ENCODE data around the gene SPOP.

Gene SPOP

GRCh38 chr17:49637050-49637449, 40.8 kb downstream of the SPOP start:
- Histone ChIP-seq H3K9me3 (ENCODE audit: control insufficient read depth, insufficient read depth, low read depth, low read length) (no peaks in the 10 kb centered on the region), H3K4me3 (ENCODE audit: low read depth, low read length) (no peak overlapping the region), H3K4me1 (ENCODE audit: control insufficient read depth, insufficient read depth, low read length) (peaks cover 14% of the 10 kb centered on the region; the same call in 1 of the 2 replicates), H3K36me3 (ENCODE audit: control insufficient read depth in 2 of 2, insufficient read depth in 1 of 2, low read length in 2 of 2) (peaks cover 0 to 3% of the 10 kb centered on the region in 2 experiments; a peak in 2 of 3 replicates), H3K27ac (ENCODE audit: extremely low read depth, low read depth, low read length) (no peak overlapping the region)
- CTCF ChIA-PET: interaction anchor here (1.6 kb wide), 1 partner anchor 81 kb away, joined by 3 read pairs; no protein-coding TSS in a partner anchor
- TF ChIP-seq ZSCAN23 (tag by site-specific recombination; IDR thresholded peaks at IDR 0.05): no peak
- TF ChIP-seq BCL11A (tag by site-specific recombination; IDR thresholded peaks at IDR 0.05; ENCODE audit: low read depth): no peak
- TF ChIP-seq ZNF510 (tag by site-specific recombination; IDR thresholded peaks at IDR 0.05; ENCODE audit: insufficient replicate concordance): no peak
- no peak for TF ChIP-seq ZNF138 (tag by site-specific recombination; IDR thresholded peaks at IDR 0.05; ENCODE audit: borderline replicate concordance)
- peak; percentile 50; the same call in 1 of the 2 replicates for TF ChIP-seq ZNF362 (tag by site-specific recombination; IDR thresholded peaks at IDR 0.05)
- POLR2A ChIA-PET: no interaction called here

GRCh38 chr17:49635121-49635520, 42.8 kb downstream of the SPOP start:
- TF ChIP-seq REPIN1 (tag by site-specific recombination; IDR thresholded peaks at IDR 0.05; ENCODE audit: low read depth) (no peak), ATF2 (tag by site-specific recombination; IDR thresholded peaks at IDR 0.05; ENCODE audit: low read depth) (no peak), ZNF600 (tag by site-specific recombination; IDR thresholded peaks at IDR 0.05) (no peak), ZNF658 (tag by site-specific recombination; IDR thresholded peaks at IDR 0.05) (no peak), ZNF18 (tag by site-specific recombination; IDR thresholded peaks at IDR 0.05) (no peak), ZNF146 (tag by site-specific recombination; IDR thresholded peaks at IDR 0.05) (no peak), ZNF394 (tag by site-specific recombination; IDR thresholded peaks at IDR 0.05; ENCODE audit: borderline replicate concordance) (no peak), ZNF239 (tag by site-specific recombination; IDR thresholded peaks at IDR 0.05) (no peak), FEZF1 (tag by site-specific recombination; IDR thresholded peaks at IDR 0.05) (no peak), ZNF843 (tag by site-specific recombination; IDR thresholded peaks at IDR 0.05) (no peak), ZNF362 (tag by site-specific recombination; IDR thresholded peaks at IDR 0.05) (no peak), ZNF791 (tag by site-specific recombination; IDR thresholded peaks at IDR 0.05) (no peak), WT1 (tag by site-specific recombination; IDR thresholded peaks at IDR 0.05) (no peak), ZNF768 (tag by site-specific recombination; IDR thresholded peaks at IDR 0.05) (no peak), ZNF292 (tag by site-specific recombination; IDR thresholded peaks at IDR 0.05; ENCODE audit: borderline replicate concordance, low read depth) (no peak), ZNF280C (tag by site-specific recombination; IDR thresholded peaks at IDR 0.05) (no peak), ZNF549 (tag by site-specific recombination; IDR thresholded peaks at IDR 0.05) (no peak), ZNF157 (tag by site-specific recombination; IDR thresholded peaks at IDR 0.05) (no peak), ZNF560 (tag by site-specific recombination; IDR thresholded peaks at IDR 0.05; ENCODE audit: borderline replicate concordance) (no peak), ZBTB20 (tag by site-specific recombination; IDR thresholded peaks at IDR 0.05) (no peak)
- Histone ChIP-seq H3K9me3 (ENCODE audit: control insufficient read depth, insufficient read depth, low read depth, low read length) (no peaks in the 10 kb centered on the region), H3K4me3 (ENCODE audit: low read depth, low read length) (no peak overlapping the region), H3K27ac (ENCODE audit: extremely low read depth, low read depth, low read length) (no peak overlapping the region), H3K36me3 (ENCODE audit: control insufficient read depth in 2 of 2, insufficient read depth in 1 of 2, low read length in 2 of 2) (peaks cover 0 to 3% of the 10 kb centered on the region in 2 experiments; a peak in 2 of 3 replicates), H3K4me1 (ENCODE audit: control insufficient read depth, insufficient read depth, low read length) (peaks cover 21% of the 10 kb centered on the region)
- ChIA-PET CTCF (no interaction called here), POLR2A (interaction anchor here (0.9 to 1.2 kb wide), 2 partner anchors 11 to 129 kb away, joined by 3 to 4 read pairs; no protein-coding TSS in a partner anchor)
